Measurements from ENCODE around the gene ESYT3.
"Not testable (repeated sequence)": the region's sequence is repeated elsewhere in the genome, so short reads cannot be mapped to it uniquely, and the experiment has no call there.

The ESYT3 gene

GRCh38 chr3:138408751-138409570 is 25.5 kb upstream of the ESYT3 start:
- FAIRE-seq: no peak

- no peak for FAIRE-seq
Measured at GRCh38 chr3:138412821-138413551, 21.4 kb upstream of the ESYT3 start.

- not testable (repeated sequence) for FAIRE-seq
Measured at GRCh38 chr3:138416236-138416635, 18.2 kb upstream of the ESYT3 start.

GRCh38 chr3:138417559-138417982 is 16.8 kb upstream of the ESYT3 start:
- FAIRE-seq: no peak

- no peak for FAIRE-seq
Measured at GRCh38 chr3:138418601-138419206, 15.7 kb upstream of the ESYT3 start.

- FAIRE-seq: no peak
Measured at GRCh38 chr3:138423316-138423715, 11.1 kb upstream of the ESYT3 start.

GRCh38 chr3:138424323-138424722 is 10.1 kb upstream of the ESYT3 start:
- no peak for FAIRE-seq

GRCh38 chr3:138426211-138426610 is 8.2 kb upstream of the ESYT3 start:
- no peak for FAIRE-seq

GRCh38 chr3:138426754-138427153 is 7.7 kb upstream of the ESYT3 start:
- FAIRE-seq: not testable (repeated sequence)

GRCh38 chr3:138429665-138430064 is 4.8 kb upstream of the ESYT3 start:
- FAIRE-seq: no peak

GRCh38 chr3:138432576-138433240 is 1.7 kb upstream of the ESYT3 start:
- FAIRE-seq: no peak

GRCh38 chr3:138433892-138434275 is 532 bp upstream of the ESYT3 start:
- FAIRE-seq: no peak

GRCh38 chr3:138434875-138435772 is 708 bp downstream of the ESYT3 start:
- FAIRE-seq: no peak

GRCh38 chr3:138435840-138436239 is 1.4 kb downstream of the ESYT3 start:
- no peak for FAIRE-seq

- no peak for FAIRE-seq
Measured at GRCh38 chr3:138437281-138437680, 2.9 kb downstream of the ESYT3 start.

GRCh38 chr3:138438896-138439295 is 4.5 kb downstream of the ESYT3 start:
- FAIRE-seq: no peak

GRCh38 chr3:138439646-138440045 is 5.2 kb downstream of the ESYT3 start:
- FAIRE-seq: no peak

GRCh38 chr3:138440121-138440521 is 5.7 kb downstream of the ESYT3 start:
- no peak for FAIRE-seq

- FAIRE-seq: no peak
Measured at GRCh38 chr3:138440596-138440995, 6.2 kb downstream of the ESYT3 start.

- FAIRE-seq: no peak
Measured at GRCh38 chr3:138441256-138441655, 6.8 kb downstream of the ESYT3 start.

- no peak for FAIRE-seq
Measured at GRCh38 chr3:138441742-138442141, 7.3 kb downstream of the ESYT3 start.

- FAIRE-seq: no peak
Measured at GRCh38 chr3:138442433-138442832, 8.0 kb downstream of the ESYT3 start.
